ENCODE measurements around the gene TEDC2. TPM values are rescaled to one million over a fixed set of nuclear protein-coding genes. Genes with fewer than 3 reads are reported as not detected.

TEDC2 gene
- total RNA-seq, 4 donors from 2014 or later = 0.33 to 0.91 TPM; not detected in 2

DNA sequence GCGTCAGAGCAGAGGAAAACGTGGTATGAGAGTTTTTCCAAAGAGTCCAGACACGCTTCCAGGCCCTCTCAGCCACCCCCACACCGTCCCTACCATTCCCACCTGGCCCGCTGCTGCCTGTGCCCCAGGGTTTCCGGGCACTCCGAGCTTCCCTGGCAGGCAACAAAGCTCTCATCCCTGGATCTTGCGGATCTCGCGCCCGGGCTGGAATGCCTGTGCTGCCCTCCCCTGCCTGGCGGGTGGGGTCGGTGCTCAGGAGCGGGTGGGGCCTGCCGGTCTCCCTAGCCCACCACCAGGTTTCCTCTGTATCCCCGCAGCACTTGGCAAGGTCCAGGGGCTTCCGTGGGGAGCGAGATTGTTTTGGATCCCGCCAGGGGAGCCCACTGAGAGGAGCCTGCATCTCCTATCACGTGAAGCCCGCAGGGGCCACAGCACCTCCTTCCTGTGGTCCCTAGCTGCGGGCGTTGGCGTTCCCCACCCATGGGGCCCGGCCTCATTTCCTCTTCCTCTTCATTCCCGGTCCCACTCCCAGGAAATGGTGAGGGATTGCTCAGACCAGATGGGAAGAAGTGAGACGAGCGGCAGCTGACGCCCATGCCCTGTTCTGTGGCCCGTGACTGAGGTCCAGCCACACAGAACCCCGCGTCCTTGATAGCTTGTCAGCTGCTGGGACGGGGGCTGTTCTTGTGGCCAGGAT lies 26.1 kb downstream of the TEDC2 start:
- no peak for ATAC-seq

DNA sequence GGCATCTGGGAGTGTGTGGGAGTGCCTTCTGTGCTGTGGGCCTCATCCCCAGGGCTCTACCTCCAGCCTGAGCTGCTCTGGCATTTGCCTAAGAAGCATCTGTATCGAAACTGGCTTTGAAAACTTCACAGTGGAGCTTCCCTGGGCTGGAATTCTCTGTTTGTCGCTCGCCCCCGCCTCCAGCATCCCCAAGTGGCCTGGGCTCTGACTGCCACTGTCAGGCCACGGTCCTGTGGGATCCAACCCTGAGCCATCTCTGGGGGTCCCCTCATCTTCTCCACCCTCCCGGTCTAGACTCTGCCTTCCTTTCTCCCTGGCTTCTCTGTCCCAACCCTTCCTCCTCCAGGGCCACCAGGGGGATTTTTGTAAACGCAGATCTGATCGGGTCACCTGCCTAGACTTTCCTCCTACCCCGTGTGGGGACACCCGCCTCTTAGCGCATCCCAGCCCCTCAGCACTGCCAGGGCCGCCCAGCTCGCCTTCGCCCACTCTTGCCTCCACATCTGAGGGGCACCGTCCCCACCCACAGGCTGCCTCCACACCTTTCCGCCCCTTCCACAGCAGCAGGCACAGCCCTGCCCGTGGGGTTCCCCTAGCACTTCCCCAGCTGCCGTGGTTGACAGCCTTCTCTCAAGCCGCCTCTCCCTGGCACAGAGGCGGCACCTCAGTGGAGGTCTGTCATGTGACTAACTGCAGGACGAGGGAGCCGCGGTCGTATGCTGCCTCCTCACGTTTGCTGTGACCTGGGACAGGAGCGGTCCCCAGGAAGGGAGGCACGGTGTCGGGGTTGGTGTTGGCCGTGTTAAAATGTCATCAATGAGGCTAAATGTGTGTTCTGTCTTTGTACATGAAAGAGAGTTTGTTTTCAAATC lies 27.0 kb downstream of the TEDC2 start:
- TF ChIP-seq, protein P1, sequence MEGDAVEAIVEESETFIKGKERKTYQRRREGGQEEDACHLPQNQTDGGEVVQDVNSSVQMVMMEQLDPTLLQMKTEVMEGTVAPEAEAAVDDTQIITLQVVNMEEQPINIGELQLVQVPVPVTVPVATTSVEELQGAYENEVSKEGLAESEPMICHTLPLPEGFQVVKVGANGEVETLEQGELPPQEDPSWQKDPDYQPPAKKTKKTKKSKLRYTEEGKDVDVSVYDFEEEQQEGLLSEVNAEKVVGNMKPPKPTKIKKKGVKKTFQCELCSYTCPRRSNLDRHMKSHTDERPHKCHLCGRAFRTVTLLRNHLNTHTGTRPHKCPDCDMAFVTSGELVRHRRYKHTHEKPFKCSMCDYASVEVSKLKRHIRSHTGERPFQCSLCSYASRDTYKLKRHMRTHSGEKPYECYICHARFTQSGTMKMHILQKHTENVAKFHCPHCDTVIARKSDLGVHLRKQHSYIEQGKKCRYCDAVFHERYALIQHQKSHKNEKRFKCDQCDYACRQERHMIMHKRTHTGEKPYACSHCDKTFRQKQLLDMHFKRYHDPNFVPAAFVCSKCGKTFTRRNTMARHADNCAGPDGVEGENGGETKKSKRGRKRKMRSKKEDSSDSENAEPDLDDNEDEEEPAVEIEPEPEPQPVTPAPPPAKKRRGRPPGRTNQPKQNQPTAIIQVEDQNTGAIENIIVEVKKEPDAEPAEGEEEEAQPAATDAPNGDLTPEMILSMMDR (IDR thresholded peaks at IDR 0.05 in 4 of 5, conservative IDR thresholded peaks at IDR 0.05 in 1 of 5) = peak in 1 of 5 experiments; percentile 34
- no peak for TF ChIP-seq POLR2A (IDR thresholded peaks at IDR 0.05)
- intact Hi-C loops (cut with DNase I; ENCODE audit: low total_unique reads) (loop anchor here (2.0 to 10.0 kb wide), 2 partner anchors 14 to 62 kb away; partner anchors contain the start of gene CCNF), in situ Hi-C loops (cut with MboI; ENCODE audit: low sequenced_read_pairs in 4 of 4) (loop anchor here in 1 of 4 donors (25.0 kb wide), 1 partner anchor 150 kb away; the partner anchor contains the start of gene ABCA3)
- no peaks in the 10 kb centered on the region for H3K36me3 ChIP-seq
- DNase-seq = peak; percentile 41 to 53
- no peak overlapping the region for H3K4me3 ChIP-seq
- H3K27ac ChIP-seq = no peak overlapping the region
- H3K9me3 ChIP-seq = no peaks in the 10 kb centered on the region
- no peaks in the 10 kb centered on the region for H3K27me3 ChIP-seq
- H3K4me1 ChIP-seq = peaks cover 23 to 53% of the 10 kb centered on the region in 2 donors
- ATAC-seq = no peak

More for the DNA sequence above, 26.1 kb downstream of the TEDC2 start:
- peaks cover 23 to 53% of the 10 kb centered on the region in 2 donors for H3K4me1 ChIP-seq
- no peaks in the 10 kb centered on the region for H3K36me3 ChIP-seq
- in situ Hi-C loops (cut with MboI; ENCODE audit: low sequenced_read_pairs in 4 of 4) = loop anchor here in 1 of 4 donors (25.0 kb wide), 1 partner anchor 149 kb away; the partner anchor contains the start of gene ABCA3
- H3K27ac ChIP-seq = no peak overlapping the region
- H3K9me3 ChIP-seq = no peaks in the 10 kb centered on the region
- no peak overlapping the region for H3K4me3 ChIP-seq
- DNase-seq = no peak
- H3K27me3 ChIP-seq = no peaks in the 10 kb centered on the region
- no peak for TF ChIP-seq POLR2A (IDR thresholded peaks at IDR 0.05)
- TF ChIP-seq, protein P1 (IDR thresholded peaks at IDR 0.05 in 4 of 5, conservative IDR thresholded peaks at IDR 0.05 in 1 of 5) = no peak
- intact Hi-C loops (cut with DNase I; ENCODE audit: low total_unique reads) = loop anchor here (2.0 to 10.0 kb wide), 2 partner anchors 13 to 61 kb away; partner anchors contain the start of gene CCNF

DNA sequence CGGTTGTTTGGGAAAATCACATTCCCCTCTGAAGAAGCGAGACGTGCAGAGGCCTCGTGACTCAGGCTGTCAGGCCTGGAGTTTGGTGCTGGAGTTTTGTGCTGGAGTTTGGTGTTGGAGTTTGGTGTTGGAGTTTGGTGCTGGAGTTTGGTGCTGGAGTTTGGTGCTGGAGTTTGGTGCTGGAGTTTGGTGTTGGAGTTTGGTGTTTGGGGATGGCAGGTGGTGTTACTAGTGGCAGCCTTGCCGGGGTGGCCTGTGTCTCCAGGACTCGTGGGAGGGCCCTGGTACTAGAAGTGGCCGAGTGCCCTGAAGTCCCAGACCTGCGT lies 27.6 kb downstream of the TEDC2 start:
- DNase-seq = no peak
- Histone ChIP-seq H3K27ac (no peak overlapping the region), H3K36me3 (no peaks in the 10 kb centered on the region), H3K9me3 (no peaks in the 10 kb centered on the region), H3K27me3 (no peaks in the 10 kb centered on the region), H3K4me1 (peaks cover 22 to 48% of the 10 kb centered on the region in 2 donors), H3K4me3 (no peak overlapping the region)
- intact Hi-C loops (cut with DNase I; ENCODE audit: low total_unique reads) (loop anchor here (2.0 to 10.0 kb wide), 2 partner anchors 15 to 63 kb away; partner anchors contain the start of gene CCNF), in situ Hi-C loops (cut with MboI; ENCODE audit: low sequenced_read_pairs in 4 of 4) (loop anchor here in 1 of 4 donors (25.0 kb wide), 1 partner anchor 150 kb away; the partner anchor contains the start of gene ABCA3)
- ATAC-seq = no peak
- TF ChIP-seq, protein P1 (IDR thresholded peaks at IDR 0.05 in 4 of 5, conservative IDR thresholded peaks at IDR 0.05 in 1 of 5) = no peak
- no peak for TF ChIP-seq POLR2A (IDR thresholded peaks at IDR 0.05)

DNA sequence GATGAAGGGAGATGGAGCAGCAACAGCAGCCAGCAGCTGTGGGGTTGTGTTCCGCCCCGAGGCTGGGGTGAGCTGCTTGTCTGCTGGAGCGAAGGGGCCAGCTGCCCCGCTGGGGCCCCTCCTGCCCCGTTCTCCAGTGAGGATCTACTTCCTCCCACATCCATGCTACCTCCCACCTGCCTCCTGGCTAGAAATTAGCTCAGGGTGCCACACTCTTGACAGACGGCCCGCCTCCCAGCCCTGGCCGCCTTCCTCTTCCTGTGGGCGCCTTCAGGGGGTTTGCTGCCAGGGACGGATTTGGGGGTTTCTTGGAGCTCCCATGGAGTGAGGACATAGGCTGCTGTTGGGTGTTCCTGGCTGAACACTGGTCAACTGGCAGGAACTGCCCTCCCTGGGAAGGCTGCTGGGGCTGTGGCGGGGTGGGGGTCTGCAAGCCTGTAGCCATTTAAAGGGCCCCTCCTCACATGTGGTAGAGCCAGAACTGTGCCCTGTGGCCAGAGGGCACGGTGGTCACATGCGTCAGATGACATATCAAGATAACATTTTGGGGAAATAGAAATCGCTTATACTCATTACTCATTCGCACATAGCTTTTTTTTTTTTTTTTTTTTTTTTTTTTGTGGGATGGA lies 28.1 kb downstream of the TEDC2 start:
- peaks cover 17 to 43% of the 10 kb centered on the region in 2 donors for H3K4me1 ChIP-seq
- DNase-seq = no peak
- intact Hi-C loops (cut with DNase I; ENCODE audit: low total_unique reads) (loop anchor here (2.0 to 10.0 kb wide), 2 partner anchors 15 to 63 kb away; partner anchors contain the start of gene CCNF), in situ Hi-C loops (cut with MboI; ENCODE audit: low sequenced_read_pairs in 4 of 4) (loop anchor here in 1 of 4 donors (25.0 kb wide), 1 partner anchor 151 kb away; the partner anchor contains the start of gene ABCA3)
- H3K36me3 ChIP-seq = no peaks in the 10 kb centered on the region
- TF ChIP-seq POLR2A (IDR thresholded peaks at IDR 0.05) = no peak
- TF ChIP-seq, protein P1 (IDR thresholded peaks at IDR 0.05 in 4 of 5, conservative IDR thresholded peaks at IDR 0.05 in 1 of 5) = no peak
- ATAC-seq = no peak
- H3K27me3 ChIP-seq = no peaks in the 10 kb centered on the region
- H3K4me3 ChIP-seq = no peak overlapping the region
- no peaks in the 10 kb centered on the region for H3K9me3 ChIP-seq
- no peak overlapping the region for H3K27ac ChIP-seq

Data from gastrocnemius medialis (tissue), 4 donors.